H1 (cell line): ENCODE data around the gene TRMT61A. TPM values are rescaled to one million over a fixed set of nuclear protein-coding genes. Genes with fewer than 3 reads are reported as not detected.
A peak's percentile ranks its signal among the peaks of the same experiment; 100 is the strongest.

Source experiments
- CTCF ChIA-PET: fragments of 300-600 bp; sonication (Branson Sonifier 250); formaldehyde crosslinking; loops from one replicate; lab custom pipeline; 2021; ENCODE audit not compliant: partially characterized antibody; lab: Charles Lee
- POLR2A ChIA-PET: fragments of 300-600 bp; sonication (Branson Sonifier 250); formaldehyde crosslinking; loops from one replicate; lab custom pipeline; 2021; ENCODE audit warnings: inconsistent platforms; ENCODE audit not compliant: partially characterized antibody; lab: Charles Lee
- DNase-seq, 2 experiments: peaks; one replicate each; pipeline versions ENCODE4 v3.0.0 to v3.0.0-alpha.2; 2010 to 2022; ENCODE audit warnings: low spot score in 2 of 2, low read depth in 1 of 2, mixed read lengths in 1 of 2
- FAIRE-seq: peaks from 2 replicates; lab custom pipeline; 2011; peaks lifted over from hg19 to GRCh38; lab: Jason Lieb, UNC
- H2AFZ ChIP-seq: 2 replicates; pipeline ENCODE4 v1.8.1; 2012; ENCODE audit warnings: low read length, inconsistent platforms
- H2AK5ac ChIP-seq: 2 replicates; pipeline ENCODE4 v1.6.1; 2013; ENCODE audit warnings: low read depth, low read length
- H2BK120ac ChIP-seq: replicated peaks from 2 replicates; pipeline ENCODE3; 2013; ENCODE audit warnings: low read depth, low read length, inconsistent platforms
- H2BK12ac ChIP-seq: 2 replicates; pipeline ENCODE4 v1.6.1; 2013; ENCODE audit warnings: low read depth, low read length
- H2BK15ac ChIP-seq: 2 replicates; pipeline ENCODE4 v1.6.1; 2013; ENCODE audit warnings: low read length
- H2BK20ac ChIP-seq: 2 replicates; pipeline ENCODE4 v1.6.1; 2013; ENCODE audit warnings: low read length
- H2BK5ac ChIP-seq: 2 replicates; pipeline ENCODE4 v1.6.1; 2013; ENCODE audit warnings: low read depth, low read length
- H3K14ac ChIP-seq: 2 replicates; pipeline ENCODE4 v1.6.1; 2013; ENCODE audit warnings: inconsistent platforms; ENCODE audit not compliant: insufficient read length
- H3K18ac ChIP-seq: 2 replicates; pipeline ENCODE4 v1.6.1; 2013; ENCODE audit warnings: low read length; ENCODE audit errors: extremely low read depth
- H3K23ac ChIP-seq: 2 replicates; pipeline ENCODE4 v1.6.1; 2013; ENCODE audit warnings: inconsistent platforms; ENCODE audit not compliant: insufficient read length
- H3K23me2 ChIP-seq: 2 replicates; pipeline ENCODE4 v1.6.1; 2013; ENCODE audit warnings: low read depth, low read length
- H3K27ac ChIP-seq: 2 replicates; pipeline ENCODE4 v1.6.1; 2011; ENCODE audit warnings: low read depth, low read length, inconsistent platforms
- H3K27me3 ChIP-seq, 4 experiments: replicated peaks in 1 of 4; 1 replicate in 1 of 4; 2 replicates in 3 of 4; pipeline versions ENCODE4 v1.6.1 to v1.8.1; 2011 to 2013; ENCODE audit warnings: low read length in 3 of 4, mild to moderate bottlenecking in 3 of 4, inconsistent platforms in 2 of 4, mixed read lengths in 2 of 4, moderate library complexity in 1 of 4; ENCODE audit not compliant: control insufficient read depth in 3 of 4, insufficient read depth in 3 of 4; ENCODE audit errors: extremely low read depth in 1 of 4
- H3K36me3 ChIP-seq, 4 experiments: 2 replicates each; pipeline versions ENCODE4 v1.6.1 to v1.8.1; 2011 to 2013; ENCODE audit warnings: mild to moderate bottlenecking in 4 of 4, low read length in 3 of 4, moderate library complexity in 2 of 4, control low read depth in 1 of 4, inconsistent platforms in 1 of 4; ENCODE audit not compliant: insufficient read depth in 4 of 4, control insufficient read depth in 2 of 4
- H3K4ac ChIP-seq: replicated peaks from 2 replicates; pipeline ENCODE3; 2013; ENCODE audit warnings: low read length, low read depth, mixed read lengths, inconsistent platforms; ENCODE audit not compliant: insufficient read length
- H3K4me1 ChIP-seq, 4 experiments: replicated peaks in 1 of 4; 1 replicate in 1 of 4; 2 replicates in 3 of 4; pipeline versions ENCODE4 v1.6.1 to v1.8.1; 2011 to 2013; ENCODE audit warnings: low read length in 3 of 4, inconsistent platforms in 2 of 4, mixed read lengths in 1 of 4; ENCODE audit not compliant: insufficient read depth in 4 of 4, control insufficient read depth in 3 of 4
- H3K4me2 ChIP-seq, 2 experiments: 2 replicates each; pipeline versions ENCODE4 v1.6.1 to v1.8.1; 2011 to 2013; ENCODE audit warnings: low read depth in 2 of 2, low read length in 2 of 2, control low read depth in 1 of 2, inconsistent platforms in 1 of 2, mild to moderate bottlenecking in 1 of 2; ENCODE audit not compliant: insufficient read depth in 1 of 2
- H3K4me3 ChIP-seq, 4 experiments: fragments of 200-600, 300-600 bp in 1 of 4; sonication (generic), shearing (Covaris generic), sonication (Bioruptor Twin) in 1 of 4; 2 replicates each; pipeline versions ENCODE4 v1.5.1 to v1.8.1; 2011 to 2016; ENCODE audit warnings: low read length in 4 of 4, low read depth in 3 of 4, control low read depth in 2 of 4, inconsistent platforms in 2 of 4, mild to moderate bottlenecking in 2 of 4, mixed read lengths in 1 of 4, moderate library complexity in 1 of 4; ENCODE audit not compliant: insufficient read depth in 2 of 4; ENCODE audit errors: extremely low read depth in 1 of 4
- H3K56ac ChIP-seq: replicated peaks from 2 replicates; pipeline ENCODE3; 2013; ENCODE audit warnings: low read depth, mild to moderate bottlenecking, mixed read lengths, low read length, inconsistent platforms; ENCODE audit not compliant: insufficient read length
- H3K79me1 ChIP-seq: 2 replicates; pipeline ENCODE4 v1.6.1; 2013; ENCODE audit warnings: low read depth, low read length, control low read depth
- H3K79me2 ChIP-seq, 2 experiments: 2 replicates each; pipeline versions ENCODE4 v1.6.1 to v1.8.1; 2012 to 2013; ENCODE audit warnings: low read length in 2 of 2, mild to moderate bottlenecking in 2 of 2, inconsistent platforms in 1 of 2; ENCODE audit not compliant: insufficient read depth in 2 of 2, control insufficient read depth in 1 of 2
- H3K9ac ChIP-seq, 4 experiments: replicated peaks in 1 of 4; 1 replicate in 1 of 4; 2 replicates in 3 of 4; pipeline versions ENCODE4 v1.6.1 to v1.8.1; 2011 to 2013; ENCODE audit warnings: low read depth in 3 of 4, low read length in 3 of 4, control low read depth in 2 of 4, mild to moderate bottlenecking in 2 of 4, moderate library complexity in 2 of 4, inconsistent platforms in 1 of 4; ENCODE audit errors: extremely low read depth in 1 of 4
- H3K9me3 ChIP-seq, 2 experiments: 2 replicates each; pipeline versions ENCODE4 v1.6.1 to v1.8.1; 2012 to 2013; ENCODE audit warnings: mild to moderate bottlenecking in 2 of 2, moderate library complexity in 2 of 2, control low read depth in 1 of 2, inconsistent platforms in 1 of 2, low read depth in 1 of 2, low read length in 1 of 2, mixed read lengths in 1 of 2; ENCODE audit not compliant: insufficient read depth in 2 of 2
- H4K20me1 ChIP-seq, 2 experiments: replicated peaks in 1 of 2; 2 replicates each; pipeline versions ENCODE3 to v1.8.1; 2011 to 2013; ENCODE audit warnings: inconsistent platforms in 2 of 2, low read length in 2 of 2, mild to moderate bottlenecking in 1 of 2; ENCODE audit not compliant: insufficient read depth in 2 of 2, control insufficient read depth in 1 of 2
- H4K5ac ChIP-seq: 2 replicates; pipeline ENCODE4 v1.6.1; 2013; ENCODE audit warnings: low read length, low read depth, mixed read lengths, inconsistent platforms; ENCODE audit not compliant: insufficient read length
- H4K8ac ChIP-seq: 2 replicates; pipeline ENCODE4 v1.8.0; 2013; ENCODE audit warnings: mild to moderate bottlenecking, moderate library complexity, low read length, inconsistent platforms; ENCODE audit not compliant: insufficient read depth; ENCODE audit errors: extremely low read depth
- H4K91ac ChIP-seq: replicated peaks from 2 replicates; pipeline ENCODE3; 2013; ENCODE audit warnings: low read length, mixed read lengths, inconsistent platforms; ENCODE audit not compliant: insufficient read length
- HDAC2 ChIP-seq, 2 experiments: fragments of 300-600 bp in 1 of 2; sonication (generic) in 1 of 2; IDR thresholded peaks; 2 replicates each; pipeline ENCODE4 v1.6.1; 2011 to 2012; ENCODE audit warnings: low read depth in 2 of 2, low read length in 2 of 2, mild to moderate bottlenecking in 2 of 2, moderate library complexity in 2 of 2, borderline replicate concordance in 1 of 2, inconsistent platforms in 1 of 2
- MAX ChIP-seq: IDR thresholded peaks from 2 replicates; pipeline ENCODE4 v1.6.1; 2012; ENCODE audit warnings: inconsistent platforms
- NANOG ChIP-seq: IDR thresholded peaks from 2 replicates; pipeline ENCODE4 v1.6.1; 2011; ENCODE audit warnings: low read length, low read depth, mild to moderate bottlenecking, inconsistent platforms; ENCODE audit not compliant: insufficient read depth, poor library complexity, severe bottlenecking
- PHF8 ChIP-seq: fragments of 200-600 bp; sonication (generic); conservative IDR thresholded peaks from 2 replicates; pipeline ENCODE4 v1.7.1; 2012; ENCODE audit warnings: low read depth, mild to moderate bottlenecking, inconsistent platforms, low read length, moderate library complexity
- SAP30 ChIP-seq: fragments of 300-600 bp; sonication (generic); IDR thresholded peaks from 2 replicates; pipeline ENCODE4 v1.7.1; 2012; ENCODE audit warnings: low read length, moderate library complexity, mild to moderate bottlenecking, inconsistent platforms; ENCODE audit not compliant: insufficient read depth, insufficient replicate concordance
- SIN3A ChIP-seq, 2 experiments: IDR thresholded peaks in 1 of 2; conservative IDR thresholded peaks in 1 of 2; 2 replicates each; pipeline ENCODE4 v1.6.1; 2011 to 2012; ENCODE audit warnings: low read length in 2 of 2, improper control_type of control experiment in 1 of 2, low read depth in 1 of 2, mild to moderate bottlenecking in 1 of 2
- WGBS, 2 experiments: shearing (Covaris generic) in 1 of 2; methylation state at CpG; one replicate each; pipeline versions ENCODE4 v1.1.6 to v1.1.7; 2013 to 2015; ENCODE audit warnings: low lambda C conversion rate in 2 of 2, mixed read lengths in 2 of 2, inconsistent platforms in 1 of 2, low coverage in 1 of 2, missing lambda C conversion rate in 1 of 2; ENCODE audit not compliant: insufficient replicate concordance in 2 of 2, insufficient coverage in 1 of 2, insufficient read length in 1 of 2; ENCODE audit errors: extremely low coverage in 1 of 2, missing lambda C conversion rate in 1 of 2; 5-methylcytosine and 5-hydroxymethylcytosine counted together
- polyA plus RNA-seq, 7 experiments: library from polyadenylated mRNA; depleted of rRNA in 3 of 7; stranded (reverse) in 5 of 7; unstranded in 2 of 7; fragments of >200 nt in 5 of 7; fragments of 200-250 nt in 2 of 7; gene quantifications; 1 replicate in 5 of 7; 2 replicates in 1 of 7; 4 replicates in 1 of 7; pipeline versions ENCODE4 v1.2.1 to v1.2.3, GENCODE V29; 2011 to 2013; ENCODE audit warnings: missing spikeins in 2 of 7, mixed read lengths in 2 of 7
- total RNA-seq: library from RNA; stranded (reverse); fragmentation: NEBNext Ultra II Directional; extraction: Animal tissue kit (Norgen Biotek cat#: 25700); gene quantifications from 2 replicates; pipeline ENCODE4 v1.2.1, GENCODE V29; 2021

The TRMT61A gene
- total and polyA plus RNA-seq, 2 of the 8 experiments (the other 6 are each of a cell fraction or from before 2014, with no cell fraction given) = 15.8 to 19.0 TPM

- no peak overlapping the region for H4K8ac ChIP-seq
- no peak for TF ChIP-seq MAX
- peak; percentile 89 for TF ChIP-seq SAP30
- no peak for TF ChIP-seq NANOG
- TF ChIP-seq HDAC2 (IDR thresholded peaks at IDR 0.05; ENCODE audit: borderline replicate concordance in 1 of 2, low read depth in 2 of 2, low read length in 2 of 2) = 0 out of 4 replicates have a peak, but pooled peaks of 1 of the 2 experiments have one; percentile 4
- TF ChIP-seq PHF8 = 0 out of 2 replicates have a peak, but pooled peaks have one; percentile 39
- TF ChIP-seq SIN3A (conservative IDR thresholded peaks at IDR 0.05 in 1 of 2, IDR thresholded peaks at IDR 0.05 in 1 of 2; ENCODE audit: low read depth in 1 of 2, low read length in 2 of 2) = peak in 1 of 2 experiments; percentile 19; a peak in 1 of 4 replicates
- peak overlapping the region; percentile 77 to 85 for H3K4me2 ChIP-seq
- H3K27ac ChIP-seq = no peak overlapping the region
- H2BK5ac ChIP-seq = no peak overlapping the region
- H2BK12ac ChIP-seq = no peak overlapping the region
- POLR2A ChIA-PET = interaction anchor here (0.9 to 2.2 kb wide), 7 partner anchors 13 to 229 kb away, joined by 3 to 13 read pairs (median 4); partner anchors contain the start of gene CKB
- peaks cover 12% of the 10 kb centered on the region; the same call in 1 of the 2 replicates for H3K23me2 ChIP-seq
- H3K23ac ChIP-seq = no peak overlapping the region
- no peak overlapping the region for H2AFZ ChIP-seq
- no peak overlapping the region for H2AK5ac ChIP-seq
- no peak overlapping the region for H2BK15ac ChIP-seq
- no peak for FAIRE-seq
- no peak overlapping the region for H2BK20ac ChIP-seq
- CTCF ChIA-PET = interaction anchor here (0.6 to 1.4 kb wide), 2 partner anchors 10 to 760 kb away, joined by 3 to 4 read pairs; no protein-coding TSS in a partner anchor
- peaks cover 0 to 4% (median 2%) of the 10 kb centered on the region in 4 experiments; a peak in 3 of 7 replicates for H3K4me1 ChIP-seq
- no peak overlapping the region for H4K91ac ChIP-seq
- H3K56ac ChIP-seq = no peak overlapping the region
- no peaks in the 10 kb centered on the region for H3K9me3 ChIP-seq
- no peak overlapping the region for H3K18ac ChIP-seq
- no peak overlapping the region for H2BK120ac ChIP-seq
- H3K79me1 ChIP-seq = peaks cover 14% of the 10 kb centered on the region; the same call in 1 of the 2 replicates
- H3K14ac ChIP-seq = no peak overlapping the region
- peak overlapping the region; percentile 68 to 84 (median 76) for H3K9ac ChIP-seq
- H3K36me3 ChIP-seq = peaks cover 0 to 21% (median 11%) of the 10 kb centered on the region in 4 experiments; a peak in 7 of 8 replicates
- peak overlapping the region; percentile 82 to 97 (median 91) for H3K4me3 ChIP-seq
- H4K20me1 ChIP-seq = peaks cover 8 to 13% of the 10 kb centered on the region in 2 experiments
- no peaks in the 10 kb centered on the region for H3K27me3 ChIP-seq
- 3% methylated on average over 22 of the region's 22 CpGs; no CpG with 5 or more reads in 1 of the 2 experiments for WGBS, 2 experiments
- peaks cover 12 to 84% of the 10 kb centered on the region in 2 experiments for H3K79me2 ChIP-seq
- no peak overlapping the region for H3K4ac ChIP-seq
- DNase-seq = no peak
- H4K5ac ChIP-seq = no peak overlapping the region
Observed at GRCh38 chr14:103563226-103563620, 34.2 kb downstream of the TRMT61A start.
